HG03354 (cell line): ENCODE measurements around the gene CD72.

ENCODE experiments used
- ATAC-seq: cut with Tn5 transposase; IDR thresholded peaks from one replicate; pipeline ENCODE4 v1.9.1; 2021; ENCODE audit warnings: mild to moderate bottlenecking; ENCODE audit not compliant: unreplicated experiment, poor library complexity, severe bottlenecking

CD72 gene

DNA sequence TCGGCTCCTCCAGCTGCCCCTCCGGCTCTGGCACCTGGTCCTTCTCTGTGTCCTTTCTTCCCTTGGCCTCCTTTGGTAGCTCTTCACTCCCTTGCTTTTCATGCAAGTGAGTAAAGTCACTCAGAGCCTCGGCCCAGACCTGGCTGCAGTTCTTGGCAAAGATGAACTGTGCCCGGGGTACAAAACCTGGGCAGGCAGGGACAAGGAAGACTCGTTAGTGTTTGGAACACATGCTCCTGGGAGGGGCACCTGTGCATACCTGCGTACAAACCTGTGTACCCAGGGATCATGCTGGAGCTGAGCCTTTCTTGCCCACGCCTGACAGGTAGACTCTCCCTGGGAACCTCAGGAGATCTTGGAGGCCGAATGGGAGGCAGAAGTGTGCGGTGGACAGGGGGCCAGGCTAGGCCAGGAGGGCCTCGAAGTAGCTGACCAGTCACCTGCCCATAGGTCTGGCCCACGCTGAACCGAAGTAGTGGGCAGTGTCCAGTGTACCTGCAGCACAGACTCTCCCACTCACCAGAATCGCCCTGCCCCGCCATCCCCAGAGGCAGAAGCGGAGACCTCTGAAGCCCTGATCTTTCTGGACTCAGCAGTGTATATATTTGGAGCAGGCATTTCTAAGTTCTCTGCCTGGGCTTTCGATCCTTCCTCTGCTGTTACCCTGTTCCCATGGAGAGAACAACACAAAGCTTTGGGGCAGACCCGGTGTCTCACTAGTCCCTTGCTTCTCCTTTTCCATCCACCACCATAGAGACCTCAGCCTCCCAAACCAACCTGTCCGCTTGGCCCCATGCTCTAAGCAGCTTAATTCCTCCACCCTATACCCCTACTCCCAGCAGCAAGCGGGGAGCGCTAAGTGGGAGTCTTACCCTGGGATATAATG is 55.1 kb downstream of the CD72 start:
- no peak for ATAC-seq

DNA sequence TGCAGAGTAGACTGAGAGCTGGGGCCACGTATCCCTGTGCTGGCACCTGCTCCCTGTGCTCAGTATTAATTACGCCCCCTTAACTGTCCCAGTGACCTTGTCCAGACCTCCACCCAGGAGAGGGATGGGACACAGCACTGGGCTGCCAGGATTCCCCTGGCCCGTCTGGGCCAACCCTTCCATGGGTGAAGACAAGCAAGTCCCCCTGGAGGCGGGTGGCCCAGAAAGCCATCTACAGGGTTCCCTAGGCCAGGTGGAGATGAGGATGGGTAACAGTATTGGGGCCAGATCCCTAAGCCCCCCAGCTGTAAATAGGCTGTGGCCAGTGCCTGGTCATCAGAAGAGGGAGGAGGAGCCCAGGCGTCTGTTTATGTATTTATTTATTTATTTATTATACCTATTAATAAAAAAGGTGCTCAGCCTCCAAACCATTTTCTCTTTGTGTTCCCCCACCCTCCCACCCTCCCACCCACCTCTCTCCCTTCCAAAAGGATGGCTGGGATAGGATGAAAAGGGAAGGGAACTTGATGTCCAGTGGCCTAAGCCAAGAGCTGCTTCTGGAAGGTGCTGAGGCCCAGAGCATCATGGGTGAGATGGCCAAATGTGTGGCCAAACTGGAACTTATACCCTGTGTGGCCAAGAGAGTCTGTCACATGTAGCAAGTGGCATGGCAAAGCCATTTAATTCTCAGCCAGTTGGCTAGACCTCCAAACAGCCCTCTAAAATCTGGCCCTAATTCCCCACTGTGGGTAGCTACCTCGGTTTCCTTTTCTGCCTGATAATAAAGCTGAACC is 56.5 kb downstream of the CD72 start:
- ATAC-seq = no peak

DNA sequence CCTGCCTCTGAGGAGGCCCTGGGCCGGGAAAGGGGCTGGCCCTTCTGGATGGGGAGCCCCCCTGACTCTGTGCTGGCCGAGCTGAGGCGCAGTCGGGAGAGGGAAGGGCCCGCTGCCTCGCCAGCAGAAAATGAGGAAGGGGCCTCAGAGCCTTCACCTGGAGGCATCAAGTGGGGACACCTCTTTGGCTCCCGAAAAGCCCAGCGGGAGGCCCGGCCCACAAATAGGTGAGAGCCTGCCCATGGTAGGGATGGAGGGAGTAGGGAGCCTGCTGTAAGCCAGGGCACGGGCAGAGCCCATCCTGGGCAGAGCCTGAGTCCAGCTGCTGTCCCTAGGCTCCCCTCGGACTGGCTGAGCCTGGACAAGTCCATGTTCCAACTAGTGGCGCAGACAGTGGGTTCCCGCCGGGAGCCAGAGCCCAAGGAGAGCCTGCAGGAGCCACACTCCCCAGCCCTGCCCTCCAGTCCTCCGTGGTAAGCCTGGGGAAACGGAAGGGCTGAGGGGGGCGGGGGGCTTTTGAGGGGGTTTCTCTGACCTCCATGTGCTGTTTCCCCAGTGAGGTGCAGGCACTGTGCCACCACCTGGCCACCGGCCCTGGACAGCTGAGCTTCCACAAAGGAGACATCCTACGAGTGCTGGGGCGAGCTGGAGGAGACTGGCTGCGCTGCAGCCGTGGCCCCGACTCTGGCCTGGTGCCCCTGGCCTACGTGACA is 57.4 kb downstream of the CD72 start:
- ATAC-seq = no peak
